ENCODE data around the gene WNT4. TPM values are rescaled to one million over a fixed set of nuclear protein-coding genes. Genes with fewer than 3 reads are reported as not detected.
A peak's percentile ranks its signal among the peaks of the same experiment; 100 is the strongest.

WNT4 gene
- total and polyA plus RNA-seq, 2 donors: 1.8 to 1.9 TPM

DNA sequence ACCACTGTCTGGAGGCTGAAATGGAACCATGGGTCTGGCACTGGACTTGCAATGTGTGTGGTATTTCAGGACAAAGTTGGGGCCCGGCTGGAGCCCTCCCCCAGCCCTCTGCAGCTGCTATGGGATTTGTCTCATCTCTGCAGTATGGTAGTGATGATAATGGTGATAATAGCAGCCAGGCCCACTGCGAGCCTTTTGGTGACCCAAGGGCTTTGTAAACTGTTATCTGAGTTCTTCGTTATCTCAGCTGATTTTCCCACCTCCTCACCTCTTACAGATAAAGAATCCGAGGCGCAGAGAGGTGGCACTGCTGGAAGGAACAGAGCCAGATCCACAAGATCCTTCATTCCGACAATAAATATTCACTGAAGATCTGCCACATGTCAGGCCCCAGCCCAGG lies 11.7 kb upstream of the WNT4 start:
- Histone ChIP-seq H3K27me3 (ENCODE audit: control insufficient read depth in 2 of 2, insufficient read depth in 1 of 2, low read length in 1 of 2) (peaks cover 2 to 21% of the 10 kb centered on the region in 2 donors), H3K36me3 (ENCODE audit: control insufficient read depth in 2 of 2, insufficient read depth in 2 of 2, low read length in 1 of 2) (no peaks in the 10 kb centered on the region), H3K4me1 (ENCODE audit: control insufficient read depth in 2 of 2, insufficient read depth in 2 of 2, low read length in 2 of 2) (no peaks in the 10 kb centered on the region), H3K9me3 (ENCODE audit: control insufficient read depth in 2 of 2, insufficient read depth in 1 of 2, low read length in 1 of 2) (no peaks in the 10 kb centered on the region), H3K4me3 (ENCODE audit: low read length in 2 of 2) (no peak overlapping the region), H3K27ac (ENCODE audit: low read depth in 1 of 2, low read length in 1 of 2) (no peak overlapping the region)
- no peak for DNase-seq (ENCODE audit: low read depth in 6 of 9, low spot score in 9 of 9)
- 94% methylated on average over 6 of the region's 6 CpGs for WGBS

DNA sequence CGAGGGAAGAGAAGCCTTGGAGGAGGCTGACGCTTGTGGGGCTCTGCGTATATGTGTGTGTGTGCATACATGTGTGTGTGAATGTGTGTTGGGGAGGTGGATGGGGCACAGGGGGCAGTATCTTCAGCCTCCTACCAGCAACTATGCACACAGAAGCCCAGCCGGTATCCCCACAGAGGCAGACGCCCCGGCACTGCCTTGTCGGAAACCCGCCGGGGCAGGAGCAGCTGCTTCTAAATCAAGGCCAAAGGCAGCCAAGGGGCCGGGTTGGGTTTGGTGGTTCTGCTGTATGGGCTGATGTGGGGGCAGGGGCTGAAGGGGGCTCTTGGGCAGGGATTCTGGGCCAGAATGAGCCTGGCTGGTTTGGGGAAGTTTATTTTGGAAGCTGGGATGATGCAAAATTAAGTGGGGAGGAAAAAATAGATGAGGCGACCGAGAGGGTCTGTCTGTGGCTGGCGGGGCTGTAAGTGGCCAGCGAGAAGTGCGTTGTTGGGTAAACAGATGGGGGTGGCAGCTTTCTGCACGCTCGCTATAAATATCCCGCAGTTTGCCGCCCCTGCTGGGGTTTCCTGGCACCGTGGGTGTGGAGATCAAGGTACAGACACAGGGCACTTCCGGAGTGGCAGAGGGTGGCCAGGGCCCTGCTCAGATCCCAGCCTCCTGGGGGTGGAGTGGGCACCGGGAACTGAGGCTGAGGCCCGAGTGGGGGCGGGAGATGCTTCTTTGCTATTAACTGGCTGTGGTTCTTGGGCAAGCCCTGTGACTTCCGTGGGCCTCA lies 11.0 kb upstream of the WNT4 start:
- H3K27me3 ChIP-seq (ENCODE audit: control insufficient read depth in 2 of 2, insufficient read depth in 1 of 2, low read length in 1 of 2): peaks cover 2 to 21% of the 10 kb centered on the region in 2 donors
- WGBS: 80% methylated on average over 25 of the region's 25 CpGs
- no peak overlapping the region for H3K4me3 ChIP-seq (ENCODE audit: low read length in 2 of 2)
- H3K36me3 ChIP-seq (ENCODE audit: control insufficient read depth in 2 of 2, insufficient read depth in 2 of 2, low read length in 1 of 2): no peaks in the 10 kb centered on the region
- DNase-seq (ENCODE audit: low read depth in 6 of 9, low spot score in 9 of 9): no peak
- no peak overlapping the region for H3K27ac ChIP-seq (ENCODE audit: low read depth in 1 of 2, low read length in 1 of 2)
- H3K9me3 ChIP-seq (ENCODE audit: control insufficient read depth in 2 of 2, insufficient read depth in 1 of 2, low read length in 1 of 2): no peaks in the 10 kb centered on the region
- H3K4me1 ChIP-seq (ENCODE audit: control insufficient read depth in 2 of 2, insufficient read depth in 2 of 2, low read length in 2 of 2): no peaks in the 10 kb centered on the region

DNA sequence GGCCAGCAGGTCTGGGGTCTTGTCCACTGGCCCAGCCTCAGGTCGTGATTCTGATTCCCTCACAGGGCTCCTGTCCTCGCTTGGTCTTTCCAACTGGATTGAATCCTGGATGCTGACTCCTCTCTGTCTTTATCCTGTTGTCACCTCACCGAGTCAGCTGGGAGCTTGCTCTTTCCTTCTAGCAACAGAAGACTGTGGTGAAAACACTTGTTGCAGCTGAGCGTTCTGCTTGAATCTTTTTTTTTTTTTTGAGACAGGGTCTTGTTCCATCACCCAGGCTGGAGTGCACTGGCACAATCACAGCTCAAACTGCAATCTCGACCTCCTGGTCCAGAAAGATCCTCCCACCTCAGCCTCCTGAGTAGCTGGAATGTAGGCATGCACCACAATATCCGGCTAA lies 8.0 kb upstream of the WNT4 start:
- no peaks in the 10 kb centered on the region for H3K4me1 ChIP-seq (ENCODE audit: control insufficient read depth in 2 of 2, insufficient read depth in 2 of 2, low read length in 2 of 2)
- H3K36me3 ChIP-seq (ENCODE audit: control insufficient read depth in 2 of 2, insufficient read depth in 2 of 2, low read length in 1 of 2): no peaks in the 10 kb centered on the region
- no peak overlapping the region for H3K4me3 ChIP-seq (ENCODE audit: low read length in 2 of 2)
- H3K9me3 ChIP-seq (ENCODE audit: control insufficient read depth in 2 of 2, insufficient read depth in 1 of 2, low read length in 1 of 2): no peaks in the 10 kb centered on the region
- 81% methylated on average over 6 of the region's 6 CpGs for WGBS
- DNase-seq (ENCODE audit: low read depth in 6 of 9, low spot score in 9 of 9): no peak
- H3K27me3 ChIP-seq (ENCODE audit: control insufficient read depth in 2 of 2, insufficient read depth in 1 of 2, low read length in 1 of 2): peaks cover 2 to 28% of the 10 kb centered on the region in 2 donors
- no peak overlapping the region for H3K27ac ChIP-seq (ENCODE audit: low read depth in 1 of 2, low read length in 1 of 2)

GRCh38 chr1:22142315-22143064 lies 407 bp downstream of the WNT4 start:
- Histone ChIP-seq H3K4me3 (ENCODE audit: low read length in 2 of 2) (peak overlapping the region in 1 of 2 donors; percentile 43), H3K27ac (ENCODE audit: low read depth in 1 of 2, low read length in 1 of 2) (no peak overlapping the region), H3K36me3 (ENCODE audit: control insufficient read depth in 2 of 2, insufficient read depth in 2 of 2, low read length in 1 of 2) (no peaks in the 10 kb centered on the region), H3K9me3 (ENCODE audit: control insufficient read depth in 2 of 2, insufficient read depth in 1 of 2, low read length in 1 of 2) (no peaks in the 10 kb centered on the region), H3K27me3 (ENCODE audit: control insufficient read depth in 2 of 2, insufficient read depth in 1 of 2, low read length in 1 of 2) (peaks cover 45 to 75% of the 10 kb centered on the region in 2 donors), H3K4me1 (ENCODE audit: control insufficient read depth in 2 of 2, insufficient read depth in 2 of 2, low read length in 2 of 2) (no peaks in the 10 kb centered on the region)
- 2% methylated on average over 102 of the region's 102 CpGs for WGBS
- DNase-seq (ENCODE audit: low read depth in 6 of 9, low spot score in 9 of 9): no peak

- no peaks in the 10 kb centered on the region for H3K9me3 ChIP-seq (ENCODE audit: control insufficient read depth in 2 of 2, insufficient read depth in 1 of 2, low read length in 1 of 2)
- 17% methylated on average over 28 of the region's 28 CpGs for WGBS
- no peak overlapping the region for H3K4me3 ChIP-seq (ENCODE audit: low read length in 2 of 2)
- no peak for DNase-seq (ENCODE audit: low read depth in 6 of 9, low spot score in 9 of 9)
- peaks cover 0 to 2% of the 10 kb centered on the region in 2 donors for H3K4me1 ChIP-seq (ENCODE audit: control insufficient read depth in 2 of 2, insufficient read depth in 2 of 2, low read length in 2 of 2)
- no peaks in the 10 kb centered on the region for H3K36me3 ChIP-seq (ENCODE audit: control insufficient read depth in 2 of 2, insufficient read depth in 2 of 2, low read length in 1 of 2)
- peaks cover 45 to 77% of the 10 kb centered on the region in 2 donors for H3K27me3 ChIP-seq (ENCODE audit: control insufficient read depth in 2 of 2, insufficient read depth in 1 of 2, low read length in 1 of 2)
- H3K27ac ChIP-seq (ENCODE audit: low read depth in 1 of 2, low read length in 1 of 2): peak overlapping the region in 1 of 2 donors; percentile 8
These were observed 1.2 kb downstream of the WNT4 start for GRCh38 chr1:22141554-22142314.

DNA sequence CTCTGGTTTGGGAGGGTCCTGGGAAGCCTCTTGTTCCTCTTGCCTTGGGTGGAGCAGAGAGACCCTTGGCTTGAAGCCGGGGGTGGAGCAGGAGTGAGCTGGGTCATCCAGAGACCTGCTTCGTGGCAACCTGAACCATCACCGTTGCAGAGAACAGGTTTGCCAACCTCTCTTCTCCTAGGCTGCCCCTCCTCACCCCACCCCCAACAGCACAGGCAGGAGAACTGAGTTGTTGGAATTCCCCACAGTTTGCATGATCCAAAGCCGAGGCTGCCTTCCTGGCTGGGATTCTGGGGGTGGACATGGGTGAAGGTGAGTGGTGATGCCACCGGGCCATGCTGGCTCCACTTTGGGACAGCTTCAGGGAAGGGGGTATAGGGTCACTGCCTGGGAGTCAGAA lies 2.2 kb downstream of the WNT4 start:
- Histone ChIP-seq H3K36me3 (ENCODE audit: control insufficient read depth in 2 of 2, insufficient read depth in 2 of 2, low read length in 1 of 2) (no peaks in the 10 kb centered on the region), H3K4me1 (ENCODE audit: control insufficient read depth in 2 of 2, insufficient read depth in 2 of 2, low read length in 2 of 2) (peaks cover 0 to 7% of the 10 kb centered on the region in 2 donors), H3K4me3 (ENCODE audit: low read length in 2 of 2) (no peak overlapping the region), H3K27me3 (ENCODE audit: control insufficient read depth in 2 of 2, insufficient read depth in 1 of 2, low read length in 1 of 2) (peaks cover 45 to 80% of the 10 kb centered on the region in 2 donors), H3K27ac (ENCODE audit: low read depth in 1 of 2, low read length in 1 of 2) (no peak overlapping the region), H3K9me3 (ENCODE audit: control insufficient read depth in 2 of 2, insufficient read depth in 1 of 2, low read length in 1 of 2) (no peaks in the 10 kb centered on the region)
- no peak for DNase-seq (ENCODE audit: low read depth in 6 of 9, low spot score in 9 of 9)
- WGBS: 83% methylated on average over 5 of the region's 5 CpGs

DNA sequence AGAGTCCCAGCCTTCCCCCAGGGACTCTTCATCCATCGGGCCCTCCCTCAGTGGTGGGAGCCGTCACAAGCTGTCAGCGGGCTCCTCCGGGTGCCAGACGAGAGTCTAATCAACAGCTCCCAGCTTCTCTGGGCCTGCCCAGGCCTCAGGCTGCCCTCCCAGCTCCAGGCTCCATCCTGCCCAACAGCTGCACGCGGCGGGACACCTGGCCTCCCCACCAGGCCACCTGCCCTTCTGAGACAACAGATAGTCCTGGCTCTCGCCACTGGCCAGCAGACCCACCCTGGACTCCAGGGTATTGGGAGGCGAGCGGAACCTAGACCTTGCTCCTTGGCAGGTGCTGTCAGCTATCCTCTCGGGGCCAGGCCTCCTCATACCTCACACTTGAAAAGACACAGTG lies 3.1 kb downstream of the WNT4 start:
- Histone ChIP-seq H3K4me3 (ENCODE audit: low read length in 2 of 2) (no peak overlapping the region), H3K27me3 (ENCODE audit: control insufficient read depth in 2 of 2, insufficient read depth in 1 of 2, low read length in 1 of 2) (peaks cover 41 to 75% of the 10 kb centered on the region in 2 donors), H3K4me1 (ENCODE audit: control insufficient read depth in 2 of 2, insufficient read depth in 2 of 2, low read length in 2 of 2) (peaks cover 0 to 7% of the 10 kb centered on the region in 2 donors), H3K27ac (ENCODE audit: low read depth in 1 of 2, low read length in 1 of 2) (no peak overlapping the region), H3K36me3 (ENCODE audit: control insufficient read depth in 2 of 2, insufficient read depth in 2 of 2, low read length in 1 of 2) (no peaks in the 10 kb centered on the region), H3K9me3 (ENCODE audit: control insufficient read depth in 2 of 2, insufficient read depth in 1 of 2, low read length in 1 of 2) (no peaks in the 10 kb centered on the region)
- DNase-seq (ENCODE audit: low read depth in 6 of 9, low spot score in 9 of 9): no peak
- 94% methylated on average over 12 of the region's 12 CpGs for WGBS

DNA sequence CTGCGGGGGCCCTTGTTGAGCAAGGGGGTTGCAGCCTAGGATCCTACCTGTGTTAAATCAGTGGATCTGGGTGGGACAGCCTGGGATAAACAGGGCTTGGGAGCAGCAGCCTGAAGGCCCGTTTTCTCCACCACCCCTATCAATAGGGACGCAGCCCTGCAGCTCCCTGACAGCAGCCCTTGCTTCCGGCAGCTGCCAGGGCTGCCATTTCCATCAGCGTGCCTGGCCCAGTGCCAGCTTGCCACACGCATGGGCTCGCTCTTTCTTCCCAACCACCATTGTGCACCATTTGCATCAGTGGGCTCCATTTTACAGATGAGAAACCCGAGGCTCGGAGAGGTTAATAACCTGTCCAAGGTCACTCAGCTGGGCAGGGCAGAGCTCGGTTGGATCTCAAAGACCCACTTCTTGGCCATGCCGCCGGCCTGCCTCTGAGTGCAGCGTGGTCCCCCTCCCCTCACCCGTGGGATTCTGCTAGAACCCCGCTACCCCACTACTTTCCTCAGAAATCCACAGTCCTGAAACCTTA lies 3.8 kb downstream of the WNT4 start:
- Histone ChIP-seq H3K9me3 (ENCODE audit: control insufficient read depth in 2 of 2, insufficient read depth in 1 of 2, low read length in 1 of 2) (no peaks in the 10 kb centered on the region), H3K4me3 (ENCODE audit: low read length in 2 of 2) (no peak overlapping the region), H3K27me3 (ENCODE audit: control insufficient read depth in 2 of 2, insufficient read depth in 1 of 2, low read length in 1 of 2) (peaks cover 34 to 74% of the 10 kb centered on the region in 2 donors), H3K4me1 (ENCODE audit: control insufficient read depth in 2 of 2, insufficient read depth in 2 of 2, low read length in 2 of 2) (peaks cover 0 to 7% of the 10 kb centered on the region in 2 donors), H3K36me3 (ENCODE audit: control insufficient read depth in 2 of 2, insufficient read depth in 2 of 2, low read length in 1 of 2) (no peaks in the 10 kb centered on the region), H3K27ac (ENCODE audit: low read depth in 1 of 2, low read length in 1 of 2) (no peak overlapping the region)
- WGBS: 92% methylated on average over 15 of the region's 15 CpGs
- no peak for DNase-seq (ENCODE audit: low read depth in 6 of 9, low spot score in 9 of 9)
